ENCODE measurements around the gene PNMA6F. TPM values are rescaled to one million over a fixed set of nuclear protein-coding genes. Genes with fewer than 3 reads are reported as not detected.

The PNMA6F gene
- total RNA-seq, result not detected in 2 replicates

GRCh38 chrX:153321381-153322124 is at the start of gene PNMA6F:
Gene PNMA6F (minus strand): TSS chrX:153321767. CDS start chrX:153320674, 1,093 bp downstream.

GRCh38 chrX:153333821-153334653 is 12.5 kb upstream of the PNMA6F start, which contains the start of gene ZNF275:
Gene ZNF275 (plus strand): TSS chrX:153334153. CDS start chrX:153336680, 2,527 bp downstream.

Other genes starting within 250 kb of the PNMA6F start
- 2.3 TPM in 2 replicates for gene PNMA6A, start 249.3 kb downstream of the PNMA6F start, total RNA-seq
- not detected in 2 replicates for gene MAGEA1, start 142.5 kb downstream of the PNMA6F start, total RNA-seq
- 4.9 and 5.1 TPM in 2 replicates for gene ZNF275, start 12.4 kb upstream of the PNMA6F start, total RNA-seq
- gene PNMA6E, start 79.6 kb upstream of the PNMA6F start, total RNA-seq, result not detected in 2 replicates
- gene ZFP92, start 89.7 kb upstream of the PNMA6F start, total RNA-seq, result 0.29 and 0.71 TPM in 2 replicates
- not detected in 2 replicates for gene TREX2, start 124.3 kb upstream of the PNMA6F start, total RNA-seq
- 37.2 and 51.6 TPM in 2 replicates for gene HAUS7, start 148.8 kb upstream of the PNMA6F start, total RNA-seq
- 3.2 and 4.3 TPM in 2 replicates for gene BGN, start 173.2 kb upstream of the PNMA6F start, total RNA-seq
- gene ATP2B3, start 195.9 kb upstream of the PNMA6F start, total RNA-seq, result not detected in 2 replicates

Measured in myometrial cell (primary cell).